GM12892 (cell line): ENCODE results near the gene C1QTNF4.

Experiments
- POLR2A ChIP-seq: IDR thresholded peaks from 2 replicates; pipeline ENCODE4 v1.6.1; 2011; ENCODE audit warnings: low read depth, low read length, control low read depth
- POLR2AphosphoS5 ChIP-seq: IDR thresholded peaks from 2 replicates; pipeline ENCODE4 v1.6.1; 2011; ENCODE audit warnings: low read depth, low read length, control low read depth

DNA sequence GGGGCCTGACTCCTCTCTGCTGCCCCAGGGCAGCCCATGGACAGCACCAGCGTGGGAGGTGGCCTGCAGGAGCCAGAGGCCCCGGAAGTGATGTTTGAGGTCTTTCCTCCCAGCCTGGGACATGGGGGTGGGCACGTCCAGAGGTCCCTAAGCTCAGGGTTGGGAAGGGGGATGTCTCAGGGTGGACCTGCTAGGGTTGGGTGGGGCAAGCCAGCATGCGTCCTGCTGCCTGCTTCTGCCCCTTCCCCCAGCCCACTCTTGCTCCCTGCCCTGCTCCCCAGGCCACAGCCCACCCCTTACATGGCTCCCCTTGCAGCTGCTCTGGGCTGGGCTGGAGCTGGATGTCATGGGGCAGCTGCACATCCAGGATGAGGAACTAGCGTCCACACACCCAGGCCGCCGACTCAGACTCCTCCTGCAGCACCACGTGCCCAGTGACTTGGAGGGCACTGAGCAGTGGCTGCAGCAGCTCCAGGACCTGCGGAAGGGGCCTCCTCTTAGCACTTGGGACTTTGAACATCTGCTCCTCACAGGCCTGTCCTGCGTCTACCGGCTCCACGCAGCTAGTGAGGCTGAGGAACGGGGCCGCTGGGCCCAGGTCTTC is 6.4 kb downstream of the C1QTNF4 start:
- TF ChIP-seq POLR2A (no peak), POLR2AphosphoS5 (no peak)
